Raji (cell line): ENCODE results near the gene PCBP1.

ENCODE experiments used
- POLR2A ChIP-seq: IDR thresholded peaks from 2 replicates; pipeline ENCODE4 v1.6.1; 2011; ENCODE audit warnings: low read depth, low read length, control low read depth; ENCODE audit not compliant: insufficient read depth

PCBP1 gene

DNA sequence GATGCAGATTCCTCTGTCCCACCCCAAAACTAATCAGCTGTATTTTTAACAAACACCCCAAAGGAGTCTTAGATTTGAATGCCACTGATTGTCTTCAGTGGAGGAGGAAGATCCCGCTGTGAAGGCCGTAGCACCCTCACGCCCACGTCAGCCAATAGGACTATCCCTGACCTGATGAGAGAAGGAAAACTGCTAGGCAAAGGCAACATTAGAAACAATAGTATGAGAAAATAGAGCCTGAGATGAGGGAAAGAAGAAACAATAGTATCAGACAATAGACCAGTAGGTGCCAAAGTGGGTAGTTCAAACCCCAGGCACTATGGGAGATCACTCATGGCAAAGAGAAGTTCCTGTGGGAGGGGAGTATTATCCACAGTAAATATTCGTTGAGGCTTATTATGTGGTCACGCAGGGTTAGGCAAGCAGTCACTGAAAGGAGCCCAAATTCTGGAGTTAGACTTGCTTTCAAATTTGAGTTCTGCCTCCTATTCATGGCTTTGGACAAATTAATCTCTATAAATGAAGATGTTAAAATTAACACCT is 2.8 kb downstream of the PCBP1 start:
- peak; percentile 46; the same call in 1 of the 2 replicates for TF ChIP-seq POLR2A

DNA sequence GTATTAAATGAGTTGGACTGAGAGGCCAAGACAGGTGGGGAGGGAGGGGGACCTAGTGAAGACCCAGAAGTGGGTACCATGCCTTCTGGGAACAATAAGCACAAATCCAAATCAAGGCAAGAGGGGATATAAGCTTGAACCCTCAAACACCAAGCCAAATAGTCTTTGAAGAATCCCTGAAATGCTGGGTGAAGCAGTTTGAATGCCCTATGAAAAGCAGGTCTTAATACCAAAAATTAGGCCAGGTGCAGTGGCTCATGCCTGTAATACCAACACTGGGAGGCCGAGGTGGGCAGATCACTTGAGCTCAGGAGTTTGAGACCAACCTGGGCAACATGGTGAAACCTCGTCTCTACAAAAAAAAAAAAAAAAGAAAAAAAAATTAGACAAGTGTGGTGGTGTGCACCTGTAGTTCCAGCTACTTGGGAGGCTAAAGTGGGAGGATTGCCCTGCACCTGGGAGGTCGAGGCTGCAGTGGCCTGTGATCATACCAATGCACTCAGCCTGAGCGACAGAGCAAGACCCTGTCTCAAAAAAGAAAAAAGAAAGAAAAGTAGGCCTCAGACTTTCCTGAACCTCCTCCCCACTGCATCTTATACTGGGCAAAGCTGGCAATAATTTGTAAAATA is 3.5 kb downstream of the PCBP1 start:
- TF ChIP-seq POLR2A, result peak; percentile 18; the same call in 1 of the 2 replicates

DNA sequence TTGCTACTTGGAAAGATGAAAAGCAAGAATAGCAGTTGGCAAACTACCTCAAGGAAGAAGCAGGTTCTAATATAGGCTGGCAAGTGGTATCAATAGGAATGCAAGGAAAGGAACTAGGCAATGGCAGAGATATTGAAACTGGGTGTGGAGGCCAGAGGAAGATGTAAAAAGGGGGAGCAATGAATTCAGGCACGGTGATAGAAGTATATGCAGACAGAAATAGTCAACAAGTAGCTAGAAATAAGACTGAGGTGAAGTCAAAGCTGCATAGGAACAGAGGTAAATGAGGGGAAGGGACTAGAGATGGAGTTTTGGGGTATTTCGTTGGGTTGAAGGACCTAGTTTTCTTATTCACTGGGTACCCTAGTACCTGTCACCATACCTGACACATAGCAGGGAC is 4.1 kb downstream of the PCBP1 start:
- no peak for TF ChIP-seq POLR2A

GRCh38 chr2:70091816-70092215 is 4.5 kb downstream of the PCBP1 start:
- no peak for TF ChIP-seq POLR2A

DNA sequence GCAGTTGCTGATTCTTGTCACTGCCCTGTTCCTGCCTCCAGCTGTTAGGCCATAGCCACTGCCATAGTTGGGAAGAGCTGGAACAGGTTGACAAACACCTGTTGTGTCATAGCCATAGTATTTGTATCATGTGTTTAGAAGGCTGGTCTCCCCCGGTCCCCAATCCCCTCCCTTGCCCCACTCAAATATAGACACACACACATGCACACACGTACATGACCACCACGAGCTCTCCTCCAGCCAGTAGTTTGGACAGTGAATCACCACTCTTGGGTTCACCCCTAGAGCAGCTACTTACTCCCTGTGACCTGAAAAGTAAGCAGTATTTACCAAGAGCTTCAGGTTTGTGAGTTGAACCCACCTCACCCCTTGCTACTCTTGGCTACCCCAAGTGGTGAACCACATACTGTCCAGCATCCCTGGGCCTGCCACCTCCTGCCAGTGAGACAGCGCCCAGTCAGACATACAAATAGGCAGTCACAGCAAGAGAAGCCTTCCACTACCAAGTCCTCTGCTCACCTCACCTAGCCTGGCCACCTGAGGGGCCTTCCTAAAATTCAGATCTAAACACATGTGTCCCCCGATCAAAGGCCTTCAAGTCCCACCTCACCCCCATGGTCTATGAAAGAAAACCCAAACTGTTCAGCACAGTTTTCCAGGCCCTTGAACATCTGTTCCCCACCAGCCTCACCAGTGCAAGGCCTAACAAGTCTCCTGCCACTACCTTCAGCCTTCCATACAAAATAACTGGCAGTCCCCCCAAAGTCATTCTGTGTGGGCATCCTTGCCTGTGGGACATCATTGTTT is 7.1 kb downstream of the PCBP1 start:
- TF ChIP-seq POLR2A, result no peak

DNA sequence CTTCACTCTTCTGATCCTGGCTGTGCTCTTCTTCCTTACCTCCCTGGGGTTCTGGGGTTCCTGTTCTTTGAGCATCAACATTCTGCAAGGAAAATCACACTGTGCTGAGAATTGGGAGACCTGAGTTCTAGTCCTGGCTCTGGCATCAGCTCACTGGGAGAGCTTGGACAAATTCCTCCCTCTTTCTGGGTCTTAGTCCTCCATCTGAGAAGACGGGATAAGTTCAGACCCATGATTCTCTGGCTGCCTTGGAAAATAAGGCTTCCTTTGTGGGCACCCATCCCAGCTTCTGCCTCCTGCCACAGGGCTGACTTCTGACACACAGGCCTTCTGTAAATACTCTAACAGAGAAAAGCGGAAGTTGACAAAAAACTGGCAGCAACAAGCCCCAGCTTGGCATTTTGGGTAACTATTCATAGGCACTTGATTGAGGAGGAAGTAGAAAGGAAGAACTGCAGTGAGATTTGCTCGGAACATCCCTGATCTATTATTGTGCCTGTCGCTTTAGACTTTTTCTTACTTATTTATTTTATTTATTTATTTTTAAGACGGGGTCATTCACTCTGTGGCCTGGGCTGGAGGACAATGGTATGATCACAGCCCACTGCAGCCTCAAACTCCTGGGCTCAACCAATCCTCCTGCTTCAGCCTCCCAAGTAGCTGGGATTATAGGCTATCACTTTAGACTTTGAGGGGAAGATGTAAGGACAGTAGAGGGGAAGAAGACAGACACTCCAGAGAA is 7.9 kb downstream of the PCBP1 start:
- peak; percentile 63 for TF ChIP-seq POLR2A

DNA sequence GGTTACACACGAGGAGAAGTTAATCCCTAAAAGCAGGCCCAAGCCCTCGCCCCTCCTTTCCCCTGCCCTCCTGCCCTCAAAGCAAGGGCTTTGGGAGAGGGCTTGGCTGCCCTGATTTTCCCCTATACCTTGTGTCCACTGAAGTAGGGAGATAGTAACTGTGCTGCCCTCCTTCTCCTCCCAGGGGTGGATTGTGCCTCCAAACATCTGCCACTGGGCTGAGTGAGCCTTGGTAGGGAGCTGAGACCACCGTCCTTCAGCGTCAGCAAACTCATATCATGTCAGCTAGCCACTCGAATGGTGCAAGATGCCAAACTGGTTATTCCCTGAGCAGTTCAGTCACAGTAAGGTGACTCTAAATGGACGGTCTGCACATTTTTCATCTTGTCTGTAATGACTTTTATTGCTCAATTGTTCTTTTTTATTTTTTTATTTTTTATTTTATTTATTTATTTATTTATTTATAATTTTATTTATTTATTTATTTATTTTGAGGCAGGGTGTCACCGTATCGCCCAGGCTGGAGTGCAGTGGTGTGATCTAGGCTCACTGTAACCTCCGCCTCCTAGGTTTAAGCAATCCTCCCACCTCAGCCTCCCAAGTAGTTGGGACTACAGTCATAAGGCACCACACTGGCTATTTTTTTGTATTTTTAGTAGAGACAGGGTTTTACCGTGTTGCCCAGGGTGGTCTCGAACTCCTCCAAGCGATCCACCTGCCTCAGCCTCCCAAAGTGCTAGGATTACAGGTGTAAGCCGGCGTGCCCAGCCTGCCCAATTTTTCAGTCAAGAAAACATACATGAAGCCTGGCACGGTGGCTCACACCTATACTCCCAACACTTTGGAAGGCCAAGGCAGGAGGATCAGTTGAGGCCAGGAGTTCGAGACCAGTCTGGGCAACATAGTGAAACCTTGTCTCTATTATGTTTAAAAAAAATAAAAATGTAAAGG is 8.7 kb downstream of the PCBP1 start:
- TF ChIP-seq POLR2A, result no peak

GRCh38 chr2:70098032-70098431 is 10.8 kb downstream of the PCBP1 start:
- no peak for TF ChIP-seq POLR2A

- no peak for TF ChIP-seq POLR2A
Measured at GRCh38 chr2:70099270-70099669, 12.0 kb downstream of the PCBP1 start.

DNA sequence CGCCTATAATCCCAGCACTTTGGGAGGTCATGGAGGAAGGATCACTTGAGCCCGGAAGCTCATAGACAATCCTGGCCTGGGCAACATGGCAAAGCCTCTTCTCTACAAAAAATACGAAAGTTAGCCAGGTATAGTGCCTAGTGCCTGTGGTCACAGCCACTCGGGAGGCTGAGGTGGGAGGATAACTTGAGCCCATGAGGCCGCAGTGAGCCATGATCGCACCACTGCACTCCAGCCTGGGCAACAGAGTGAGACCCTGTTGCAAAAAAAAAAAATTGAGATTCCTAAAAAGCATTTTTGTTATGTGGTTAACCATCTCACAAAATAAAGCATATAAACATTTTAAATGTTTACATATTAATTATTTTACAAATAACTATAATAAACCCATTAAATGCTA is 13.9 kb downstream of the PCBP1 start:
- no peak for TF ChIP-seq POLR2A

- no peak for TF ChIP-seq POLR2A
Measured at GRCh38 chr2:70103531-70104061, 16.3 kb downstream of the PCBP1 start.

DNA sequence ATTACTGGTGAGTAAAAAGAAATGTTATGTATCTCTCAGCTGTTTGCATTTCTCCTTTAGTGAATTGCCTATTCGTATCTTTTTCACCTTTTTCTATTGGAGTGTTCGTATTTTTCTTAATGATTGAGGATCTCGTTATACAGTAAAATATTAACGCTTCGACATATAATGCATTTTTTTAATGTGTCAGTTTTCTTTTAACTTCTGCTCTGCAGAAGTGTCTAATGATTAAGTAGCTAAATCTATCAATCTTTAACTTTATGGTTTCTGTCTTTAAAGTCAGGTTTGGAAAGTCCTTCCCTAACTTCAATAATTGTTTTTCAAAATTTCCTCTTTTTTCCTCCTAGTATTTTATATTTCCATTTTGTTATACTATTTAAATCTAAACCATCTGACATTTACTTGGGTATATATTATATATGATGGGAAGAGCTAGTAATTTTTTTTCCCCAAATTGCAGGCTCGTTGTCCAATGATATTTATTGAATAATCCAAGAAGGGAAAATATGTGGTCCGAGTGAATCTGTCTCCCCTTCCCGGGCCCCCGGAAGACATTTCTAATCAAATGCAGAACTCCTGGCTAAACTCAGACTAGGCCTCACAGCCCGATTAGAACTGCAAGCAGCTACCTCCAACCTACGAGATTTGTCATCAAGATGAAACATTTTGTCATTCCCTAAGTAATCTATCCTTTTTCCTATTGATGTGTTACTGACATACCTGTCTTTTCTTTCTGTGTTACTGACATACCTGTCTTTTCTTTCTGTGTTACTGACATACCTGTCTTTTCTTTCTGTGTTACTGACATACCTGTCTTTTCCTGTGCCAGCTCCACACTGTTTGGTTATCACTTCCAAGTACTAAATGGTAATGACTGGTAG is 17.2 kb downstream of the PCBP1 start:
- TF ChIP-seq POLR2A, result no peak

DNA sequence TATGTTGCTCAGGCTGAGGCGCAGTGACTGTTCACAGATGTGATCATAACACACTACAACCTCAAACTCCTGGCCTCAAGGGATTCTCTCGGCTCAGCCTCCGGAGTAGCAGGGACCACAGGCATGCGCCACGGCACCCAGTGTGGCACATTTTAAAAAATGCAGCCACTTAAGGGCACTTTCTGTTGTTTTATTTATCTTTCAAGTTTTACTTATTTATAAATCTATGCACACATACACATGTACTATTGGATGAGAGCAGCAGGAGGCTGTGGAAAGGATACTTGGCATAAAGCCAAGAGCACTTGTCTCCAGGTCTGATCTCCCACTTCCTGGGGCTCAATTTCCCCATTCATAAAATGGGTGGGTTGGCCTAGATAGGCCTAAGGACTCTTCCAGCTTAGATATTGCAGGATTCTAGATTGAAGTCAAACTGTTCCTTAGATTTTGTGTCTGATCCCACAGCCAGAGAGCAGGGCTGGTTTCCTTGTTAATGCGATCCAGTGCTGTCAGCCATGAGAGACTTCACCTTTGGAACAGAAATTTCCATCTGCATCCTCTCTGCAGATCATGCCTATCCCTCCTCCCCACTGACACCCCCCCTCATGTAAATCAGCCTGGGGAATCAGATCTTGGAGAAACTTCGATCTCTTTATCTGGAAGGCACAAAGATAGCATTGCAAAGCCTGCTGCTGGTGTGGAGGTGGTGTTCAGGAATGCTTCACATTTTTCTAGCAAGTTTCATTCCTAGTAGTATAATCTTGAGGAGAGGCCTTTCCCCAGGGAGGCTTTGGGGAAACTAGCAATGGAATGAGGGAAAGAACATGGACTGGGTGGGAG is 24.7 kb downstream of the PCBP1 start:
- TF ChIP-seq POLR2A, result no peak
